Articular chondrocyte of knee joint (primary cell): ENCODE data around the gene ZNF316. TPM values are rescaled to one million over a fixed set of nuclear protein-coding genes. Genes with fewer than 3 reads are reported as not detected.

Experiments used
- total RNA-seq: library from RNA; depleted of rRNA; stranded (reverse); fragments of >200 nt; gene quantifications from 2 replicates; pipeline ENCODE4 v1.2.3, GENCODE V29; 2012

ZNF316 gene
- total RNA-seq, result 10.8 and 11.5 TPM in 2 replicates

GRCh38 chr7:6636741-6637543 is at the start of gene ZNF316:
ZNF316 (plus strand) TSS chr7:6637318; CDS start chr7:6642410, 5,092 bp downstream.

GRCh38 chr7:6589829-6590644 is 47.1 kb upstream of the ZNF316 start, which contains the start of gene INTS15:
INTS15 (plus strand) TSS chr7:6590021; CDS start chr7:6590284, 263 bp downstream.

GRCh38 chr7:6614953-6615722 is 22.0 kb upstream of the ZNF316 start, which contains the start of gene ZNF853:
ZNF853 (plus strand) TSS chr7:6615610; CDS start chr7:6616175, 565 bp downstream.

Other genes starting within 250 kb of the ZNF316 start
- gene DAGLB, start 189.4 kb upstream of the ZNF316 start, total RNA-seq, result 16.6 and 23.8 TPM in 2 replicates
- 318 and 339 TPM in 2 replicates for gene KDELR2, start 153.2 kb upstream of the ZNF316 start, total RNA-seq
- under 0.01 and 0.11 TPM in 2 replicates for gene GRID2IP, start 85.9 kb upstream of the ZNF316 start, total RNA-seq
- 57.0 and 63.0 TPM in 2 replicates for gene ZDHHC4, start 59.9 kb upstream of the ZNF316 start, total RNA-seq
- 14.5 and 19.2 TPM in 2 replicates for gene INTS15, start 47.3 kb upstream of the ZNF316 start, total RNA-seq
- 0.86 and 4.8 TPM in 2 replicates for gene ZNF853, start 21.7 kb upstream of the ZNF316 start, total RNA-seq
- gene ZNF12, start 69.6 kb downstream of the ZNF316 start, total RNA-seq, result 29.1 and 34.2 TPM in 2 replicates
- gene RSPH10B2, start 116.8 kb downstream of the ZNF316 start, total RNA-seq, result 0.11 TPM in 1 of 2 replicates, not detected in the other
- gene CCZ1B, start 189.0 kb downstream of the ZNF316 start, total RNA-seq, result 56.1 and 72.1 TPM in 2 replicates